Astrocyte (in vitro differentiated cells and primary cell): Measurements from ENCODE around the gene TENM4. TPM values are rescaled to one million over a fixed set of nuclear protein-coding genes. Genes with fewer than 3 reads are reported as not detected.

Experiments
- DNase-seq: peaks from one replicate; pipeline ENCODE4 v3.0.0-alpha.2; 2010; ENCODE audit warnings: low read depth
- FAIRE-seq: peaks from 2 replicates; lab custom pipeline; 2011; peaks lifted over from hg19 to GRCh38; lab: Jason Lieb, UNC
- H2AFZ ChIP-seq: 2 replicates; pipeline ENCODE4 v1.6.0; 2012; ENCODE audit warnings: low read depth, low read length, inconsistent platforms
- H3K27ac ChIP-seq: 2 replicates; pipeline ENCODE4 v1.5.1; 2011; ENCODE audit warnings: low read depth, low read length, inconsistent platforms
- H3K27me3 ChIP-seq: 2 replicates; pipeline ENCODE4 v1.6.0; 2011; ENCODE audit warnings: low read length, inconsistent platforms; ENCODE audit not compliant: insufficient read depth
- H3K36me3 ChIP-seq: 2 replicates; pipeline ENCODE4 v1.5.1; 2011; ENCODE audit warnings: low read length, inconsistent platforms; ENCODE audit not compliant: insufficient read depth
- H3K4me1 ChIP-seq: 2 replicates; pipeline ENCODE4 v1.5.1; 2011; ENCODE audit warnings: low read length, inconsistent platforms; ENCODE audit not compliant: insufficient read depth
- H3K4me2 ChIP-seq: 2 replicates; pipeline ENCODE4 v1.6.0; 2012; ENCODE audit warnings: low read length, inconsistent platforms
- H3K4me3 ChIP-seq: 2 replicates; pipeline ENCODE4 v1.5.1; 2011; ENCODE audit warnings: low read depth, mild to moderate bottlenecking, low read length, inconsistent platforms; ENCODE audit not compliant: insufficient read depth
- H3K79me2 ChIP-seq: 2 replicates; pipeline ENCODE4 v1.6.0; 2012; ENCODE audit warnings: mild to moderate bottlenecking, low read length, inconsistent platforms; ENCODE audit not compliant: insufficient read depth
- H3K9ac ChIP-seq: 2 replicates; pipeline ENCODE4 v1.6.0; 2012; ENCODE audit warnings: mild to moderate bottlenecking, low read length, inconsistent platforms
- H3K9me3 ChIP-seq: 2 replicates; pipeline ENCODE4 v1.5.1; 2012; ENCODE audit warnings: low read depth, mild to moderate bottlenecking, low read length, inconsistent platforms; ENCODE audit not compliant: insufficient read depth
- H4K20me1 ChIP-seq: 2 replicates; pipeline ENCODE4 v1.6.0; 2012; ENCODE audit warnings: low read length, inconsistent platforms; ENCODE audit not compliant: insufficient read depth
- H3K27ac Mint-ChIP-seq: one replicate; pipeline ENCODE4 v1.8.0; 2021; ENCODE audit warnings: mild to moderate bottlenecking, mixed read lengths; ENCODE audit not compliant: unreplicated experiment
- H3K27me3 Mint-ChIP-seq: one replicate; pipeline ENCODE4 v1.8.0; 2021; ENCODE audit warnings: low read depth, mixed read lengths; ENCODE audit not compliant: unreplicated experiment
- H3K36me3 Mint-ChIP-seq: one replicate; pipeline ENCODE4 v1.8.0; 2021; ENCODE audit warnings: low read depth, mixed read lengths; ENCODE audit not compliant: unreplicated experiment
- H3K4me1 Mint-ChIP-seq: one replicate; pipeline ENCODE4 v1.8.0; 2021; ENCODE audit warnings: low read depth, mixed read lengths; ENCODE audit not compliant: unreplicated experiment
- H3K4me3 Mint-ChIP-seq: one replicate; pipeline ENCODE4 v1.8.0; 2021; ENCODE audit warnings: mild to moderate bottlenecking, moderate library complexity, mixed read lengths; ENCODE audit not compliant: unreplicated experiment
- H3K9me3 Mint-ChIP-seq: one replicate; pipeline ENCODE4 v1.8.0; 2021; ENCODE audit warnings: mild to moderate bottlenecking, mixed read lengths; ENCODE audit not compliant: unreplicated experiment
- EZH2 ChIP-seq: IDR thresholded peaks from 2 replicates; pipeline ENCODE4 v1.6.1; 2012; ENCODE audit warnings: mild to moderate bottlenecking, low read length, inconsistent platforms; ENCODE audit not compliant: insufficient read depth
- total RNA-seq: library from RNA; stranded (reverse); gene quantifications from 2 replicates; pipeline ENCODE4 v1.2.1, GENCODE V29; 2021
- TF ChIP-seq, protein P1 (sequence below): IDR thresholded peaks from 2 replicates; pipeline ENCODE4 v1.5.1; 2011; ENCODE audit warnings: low read depth, mild to moderate bottlenecking, inconsistent platforms, low read length, moderate library complexity; ENCODE audit not compliant: insufficient read depth

Gene TENM4
- total RNA-seq, 1 donor from 2014 or later: 7.5 TPM

DNA sequence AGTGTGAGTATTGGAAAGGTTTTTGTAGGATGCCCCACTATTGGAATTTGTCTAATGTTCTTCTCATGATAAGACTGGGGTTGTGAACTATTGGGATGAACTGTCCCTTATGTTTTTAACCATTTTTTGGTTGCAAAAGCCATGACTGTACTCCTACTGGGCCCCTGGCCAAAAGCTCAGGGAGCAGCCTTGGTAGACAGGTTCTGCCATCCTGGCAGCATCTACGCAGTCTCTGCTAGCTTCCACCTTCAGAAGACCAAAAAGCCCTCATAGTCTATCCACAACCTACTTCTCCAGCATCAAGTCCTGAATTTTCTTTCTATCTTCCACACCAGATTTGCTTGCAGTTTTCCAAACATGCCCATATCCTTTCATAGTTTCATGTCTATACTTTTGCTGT lies 211.8 kb downstream of the TENM4 start:
- DNase-seq: no peak
- H3K27me3 Mint-ChIP-seq: peaks cover 6% of the 10 kb centered on the region
- Histone ChIP-seq H3K9me3 (no peaks in the 10 kb centered on the region), H3K4me1 (peaks cover 8% of the 10 kb centered on the region), H3K4me3 (no peak overlapping the region), H3K4me2 (no peak overlapping the region), H3K9ac (no peak overlapping the region), H3K79me2 (no peaks in the 10 kb centered on the region), H3K27ac (no peak overlapping the region), H3K36me3 (no peaks in the 10 kb centered on the region), H2AFZ (no peak overlapping the region), H3K27me3 (no peaks in the 10 kb centered on the region), H4K20me1 (no peaks in the 10 kb centered on the region)
- TF ChIP-seq EZH2: no peak
- TF ChIP-seq, protein P1, sequence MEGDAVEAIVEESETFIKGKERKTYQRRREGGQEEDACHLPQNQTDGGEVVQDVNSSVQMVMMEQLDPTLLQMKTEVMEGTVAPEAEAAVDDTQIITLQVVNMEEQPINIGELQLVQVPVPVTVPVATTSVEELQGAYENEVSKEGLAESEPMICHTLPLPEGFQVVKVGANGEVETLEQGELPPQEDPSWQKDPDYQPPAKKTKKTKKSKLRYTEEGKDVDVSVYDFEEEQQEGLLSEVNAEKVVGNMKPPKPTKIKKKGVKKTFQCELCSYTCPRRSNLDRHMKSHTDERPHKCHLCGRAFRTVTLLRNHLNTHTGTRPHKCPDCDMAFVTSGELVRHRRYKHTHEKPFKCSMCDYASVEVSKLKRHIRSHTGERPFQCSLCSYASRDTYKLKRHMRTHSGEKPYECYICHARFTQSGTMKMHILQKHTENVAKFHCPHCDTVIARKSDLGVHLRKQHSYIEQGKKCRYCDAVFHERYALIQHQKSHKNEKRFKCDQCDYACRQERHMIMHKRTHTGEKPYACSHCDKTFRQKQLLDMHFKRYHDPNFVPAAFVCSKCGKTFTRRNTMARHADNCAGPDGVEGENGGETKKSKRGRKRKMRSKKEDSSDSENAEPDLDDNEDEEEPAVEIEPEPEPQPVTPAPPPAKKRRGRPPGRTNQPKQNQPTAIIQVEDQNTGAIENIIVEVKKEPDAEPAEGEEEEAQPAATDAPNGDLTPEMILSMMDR: no peak
- no peak overlapping the region for H3K4me3 Mint-ChIP-seq
- H3K36me3 Mint-ChIP-seq: no peaks in the 10 kb centered on the region
- no peaks in the 10 kb centered on the region for H3K9me3 Mint-ChIP-seq
- peaks cover 2% of the 10 kb centered on the region for H3K4me1 Mint-ChIP-seq
- no peak overlapping the region for H3K27ac Mint-ChIP-seq
- no peak for FAIRE-seq

DNA sequence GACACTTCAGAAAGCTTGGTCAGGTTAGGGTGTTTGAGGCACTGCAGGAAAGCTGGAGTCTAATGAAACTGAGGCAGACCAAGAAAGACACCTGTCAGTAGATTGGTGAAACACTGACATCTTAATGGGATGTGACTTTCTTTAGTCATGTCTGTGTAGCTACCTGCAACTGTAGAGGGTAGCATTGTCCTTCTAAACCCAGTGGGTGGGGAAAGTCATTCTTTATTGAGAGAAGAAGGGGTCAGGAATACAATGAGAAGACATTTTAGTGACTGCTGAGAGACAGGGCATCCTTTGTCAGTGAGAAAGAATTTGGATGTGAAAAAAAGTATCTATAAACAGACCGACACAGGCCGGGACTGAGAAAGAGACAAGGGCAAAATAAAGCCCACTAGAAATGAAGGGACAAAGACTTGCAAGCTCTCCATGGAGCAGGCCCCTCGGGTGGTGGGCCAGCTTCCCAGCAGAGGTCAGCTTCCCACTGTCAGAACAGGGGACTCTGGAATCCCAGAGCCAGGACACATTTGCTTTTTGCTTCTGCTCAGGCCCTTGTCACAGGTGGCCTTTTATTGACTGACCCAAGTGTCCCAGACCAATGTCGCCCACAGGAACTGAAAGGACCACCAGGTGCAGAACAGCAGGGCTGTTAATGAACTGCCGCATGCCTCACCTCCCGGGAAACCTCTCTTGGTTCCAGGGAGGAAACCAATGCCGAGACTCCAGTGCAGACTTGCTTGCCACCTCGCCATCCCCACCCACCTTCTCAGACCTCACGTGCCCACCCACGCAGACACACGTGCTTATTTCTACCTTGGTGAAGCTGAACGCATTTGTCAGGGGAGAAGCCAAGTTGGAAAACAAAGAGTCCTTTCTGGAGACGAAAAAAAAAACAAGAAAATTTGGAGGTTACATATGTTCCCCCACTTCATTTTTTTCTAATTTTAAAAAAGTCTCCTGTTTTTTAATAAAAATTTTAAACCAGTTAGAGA lies 212.8 kb downstream of the TENM4 start:
- DNase-seq (no peak), FAIRE-seq (no peak)
- Histone ChIP-seq H3K36me3 (no peaks in the 10 kb centered on the region), H4K20me1 (no peaks in the 10 kb centered on the region), H3K4me2 (no peak overlapping the region), H3K27ac (no peak overlapping the region), H3K9me3 (no peaks in the 10 kb centered on the region), H3K9ac (no peak overlapping the region), H3K4me1 (peaks cover 8% of the 10 kb centered on the region), H3K4me3 (no peak overlapping the region), H2AFZ (no peak overlapping the region), H3K79me2 (no peaks in the 10 kb centered on the region), H3K27me3 (no peaks in the 10 kb centered on the region)
- Mint-ChIP-seq H3K9me3 (no peaks in the 10 kb centered on the region), H3K36me3 (no peaks in the 10 kb centered on the region), H3K27me3 (peaks cover 9% of the 10 kb centered on the region), H3K4me1 (peaks cover 2% of the 10 kb centered on the region), H3K27ac (no peak overlapping the region), H3K4me3 (no peak overlapping the region)
- TF ChIP-seq, protein P1: no peak
- TF ChIP-seq EZH2: no peak

DNA sequence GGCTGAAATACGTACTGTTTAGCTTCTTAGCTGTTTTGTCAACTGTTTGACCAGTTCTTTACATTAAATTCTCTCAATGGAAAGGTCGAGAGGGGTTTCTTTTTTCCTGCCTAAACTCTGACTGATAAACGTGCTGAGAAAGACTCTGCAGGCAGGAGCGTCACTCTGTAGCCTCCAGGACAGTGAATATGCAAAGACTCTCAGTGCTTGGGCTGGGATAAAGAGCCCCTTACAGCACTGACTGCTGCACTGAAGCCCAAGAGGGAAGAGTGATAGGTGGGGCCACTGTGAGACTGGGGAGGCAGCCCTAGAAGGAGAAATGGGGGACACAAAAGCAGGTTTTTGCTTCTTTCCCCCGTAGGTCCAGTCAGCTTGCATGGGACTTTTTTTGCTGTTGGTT lies 213.5 kb downstream of the TENM4 start:
- Histone ChIP-seq H3K27me3 (no peaks in the 10 kb centered on the region), H3K79me2 (no peaks in the 10 kb centered on the region), H3K36me3 (no peaks in the 10 kb centered on the region), H3K4me3 (no peak overlapping the region), H2AFZ (no peak overlapping the region), H4K20me1 (no peaks in the 10 kb centered on the region), H3K27ac (no peak overlapping the region), H3K4me2 (no peak overlapping the region), H3K9ac (no peak overlapping the region), H3K9me3 (no peaks in the 10 kb centered on the region), H3K4me1 (peaks cover 1% of the 10 kb centered on the region)
- Mint-ChIP-seq H3K4me1 (peaks cover under 1% of the 10 kb centered on the region), H3K27ac (no peak overlapping the region), H3K4me3 (no peak overlapping the region), H3K27me3 (peaks cover 9% of the 10 kb centered on the region), H3K9me3 (peaks cover 2% of the 10 kb centered on the region), H3K36me3 (no peaks in the 10 kb centered on the region)
- TF ChIP-seq, protein P1: no peak
- no peak for TF ChIP-seq EZH2
- DNase-seq (no peak), FAIRE-seq (no peak)
